ENCODE measurements around the gene LILRA5.

Gene LILRA5

GRCh38 chr19:54299126-54299498 lies 13.9 kb downstream of the LILRA5 start:
- Histone ChIP-seq H3K36me3 (ENCODE audit: control insufficient read depth in 1 of 2, insufficient read depth in 2 of 2, low read depth in 1 of 2, low read length in 2 of 2) (no peaks in the 10 kb centered on the region), H2AFZ (ENCODE audit: low read depth, low read length) (no peak overlapping the region), H2BK5ac (ENCODE audit: low read depth, low read length, poor library complexity, severe bottlenecking) (no peak overlapping the region), H3K18ac (ENCODE audit: low read depth in 1 of 2, low read length in 2 of 2) (no peak overlapping the region), H4K91ac (ENCODE audit: low read length) (no peak overlapping the region), H3K79me1 (replicated peaks; ENCODE audit: low read length, poor library complexity, severe bottlenecking) (no peaks in the 10 kb centered on the region), H3K23ac (ENCODE audit: low read length in 2 of 2) (no peak overlapping the region), H3K9ac (ENCODE audit: low read length) (no peak overlapping the region), H2BK12ac (ENCODE audit: low read length in 2 of 2) (no peak overlapping the region), H3K27ac (ENCODE audit: low read length, poor library complexity, severe bottlenecking) (no peak overlapping the region), H3K4ac (ENCODE audit: low read depth in 1 of 2, low read length in 2 of 2) (no peak overlapping the region), H2BK120ac (ENCODE audit: low read depth, low read length) (no peak overlapping the region), H3K4me1 (ENCODE audit: control insufficient read depth, insufficient read depth, low read depth, low read length) (no peaks in the 10 kb centered on the region), H3K14ac (ENCODE audit: low read length in 2 of 2) (no peak overlapping the region), H3K4me2 (ENCODE audit: low read length, poor library complexity, severe bottlenecking) (no peak overlapping the region), H4K8ac (ENCODE audit: low read length) (no peak overlapping the region), H3K4me3 (ENCODE audit: insufficient read depth in 1 of 2, low read depth in 1 of 2, low read length in 2 of 2) (no peak overlapping the region), H3K9me3 (ENCODE audit: control insufficient read depth, low read length) (no peaks in the 10 kb centered on the region), H2AK5ac (ENCODE audit: low read length, severe bottlenecking) (no peak overlapping the region), H2BK15ac (ENCODE audit: low read depth, poor library complexity, severe bottlenecking) (no peak overlapping the region), H3K27me3 (ENCODE audit: control insufficient read depth in 1 of 2, insufficient read depth in 1 of 2, low read length in 2 of 2) (peaks cover 0 to 11% of the 10 kb centered on the region in 2 experiments)
- no peak for DNase-seq
- WGBS = 53% methylated on average over 7 of the region's 7 CpGs

- Histone ChIP-seq H3K18ac (ENCODE audit: low read depth in 1 of 2, low read length in 2 of 2) (no peak overlapping the region), H2BK12ac (ENCODE audit: low read length in 2 of 2) (no peak overlapping the region), H3K36me3 (ENCODE audit: control insufficient read depth in 1 of 2, insufficient read depth in 2 of 2, low read depth in 1 of 2, low read length in 2 of 2) (no peaks in the 10 kb centered on the region), H3K4me3 (ENCODE audit: insufficient read depth in 1 of 2, low read depth in 1 of 2, low read length in 2 of 2) (no peak overlapping the region), H3K4me2 (ENCODE audit: low read length, poor library complexity, severe bottlenecking) (no peak overlapping the region), H2AFZ (ENCODE audit: low read depth, low read length) (no peak overlapping the region), H3K27ac (ENCODE audit: low read length, poor library complexity, severe bottlenecking) (no peak overlapping the region), H3K27me3 (ENCODE audit: control insufficient read depth in 1 of 2, insufficient read depth in 1 of 2, low read length in 2 of 2) (peaks cover 0 to 11% of the 10 kb centered on the region in 2 experiments), H3K4me1 (ENCODE audit: control insufficient read depth, insufficient read depth, low read depth, low read length) (no peaks in the 10 kb centered on the region), H4K91ac (ENCODE audit: low read length) (no peak overlapping the region), H3K23ac (ENCODE audit: low read length in 2 of 2) (no peak overlapping the region), H3K9ac (ENCODE audit: low read length) (no peak overlapping the region), H3K14ac (ENCODE audit: low read length in 2 of 2) (no peak overlapping the region), H3K9me3 (ENCODE audit: control insufficient read depth, low read length) (no peaks in the 10 kb centered on the region), H2AK5ac (ENCODE audit: low read length, severe bottlenecking) (no peak overlapping the region), H3K79me1 (replicated peaks; ENCODE audit: low read length, poor library complexity, severe bottlenecking) (no peaks in the 10 kb centered on the region), H2BK5ac (ENCODE audit: low read depth, low read length, poor library complexity, severe bottlenecking) (no peak overlapping the region), H2BK120ac (ENCODE audit: low read depth, low read length) (no peak overlapping the region), H2BK15ac (ENCODE audit: low read depth, poor library complexity, severe bottlenecking) (no peak overlapping the region), H4K8ac (ENCODE audit: low read length) (no peak overlapping the region), H3K4ac (ENCODE audit: low read depth in 1 of 2, low read length in 2 of 2) (no peak overlapping the region)
- DNase-seq = no peak
- 50% methylated on average over 4 of the region's 4 CpGs for WGBS
These were observed 14.4 kb downstream of the LILRA5 start for GRCh38 chr19:54298357-54299125.

GRCh38 chr19:54297759-54298305 lies 15.1 kb downstream of the LILRA5 start:
- DNase-seq = no peak
- Histone ChIP-seq H3K4me2 (ENCODE audit: low read length, poor library complexity, severe bottlenecking) (no peak overlapping the region), H2AK5ac (ENCODE audit: low read length, severe bottlenecking) (no peak overlapping the region), H3K4me3 (ENCODE audit: insufficient read depth in 1 of 2, low read depth in 1 of 2, low read length in 2 of 2) (no peak overlapping the region), H3K23ac (ENCODE audit: low read length in 2 of 2) (no peak overlapping the region), H3K9ac (ENCODE audit: low read length) (no peak overlapping the region), H3K14ac (ENCODE audit: low read length in 2 of 2) (no peak overlapping the region), H3K18ac (ENCODE audit: low read depth in 1 of 2, low read length in 2 of 2) (no peak overlapping the region), H3K79me1 (replicated peaks; ENCODE audit: low read length, poor library complexity, severe bottlenecking) (no peaks in the 10 kb centered on the region), H4K91ac (ENCODE audit: low read length) (no peak overlapping the region), H2BK12ac (ENCODE audit: low read length in 2 of 2) (no peak overlapping the region), H3K4me1 (ENCODE audit: control insufficient read depth, insufficient read depth, low read depth, low read length) (no peaks in the 10 kb centered on the region), H3K27ac (ENCODE audit: low read length, poor library complexity, severe bottlenecking) (no peak overlapping the region), H3K9me3 (ENCODE audit: control insufficient read depth, low read length) (no peaks in the 10 kb centered on the region), H3K36me3 (ENCODE audit: control insufficient read depth in 1 of 2, insufficient read depth in 2 of 2, low read depth in 1 of 2, low read length in 2 of 2) (no peaks in the 10 kb centered on the region), H4K8ac (ENCODE audit: low read length) (no peak overlapping the region), H2AFZ (ENCODE audit: low read depth, low read length) (no peak overlapping the region), H3K27me3 (ENCODE audit: control insufficient read depth in 1 of 2, insufficient read depth in 1 of 2, low read length in 2 of 2) (peaks cover 0 to 11% of the 10 kb centered on the region in 2 experiments), H2BK15ac (ENCODE audit: low read depth, poor library complexity, severe bottlenecking) (no peak overlapping the region), H2BK120ac (ENCODE audit: low read depth, low read length) (no peak overlapping the region), H2BK5ac (ENCODE audit: low read depth, low read length, poor library complexity, severe bottlenecking) (no peak overlapping the region), H3K4ac (ENCODE audit: low read depth in 1 of 2, low read length in 2 of 2) (no peak overlapping the region)
- 41% methylated on average over 7 of the region's 7 CpGs for WGBS

GRCh38 chr19:54294539-54294938 lies 18.4 kb downstream of the LILRA5 start:
- Histone ChIP-seq H2BK12ac (ENCODE audit: low read length in 2 of 2) (no peak overlapping the region), H3K4me1 (ENCODE audit: control insufficient read depth, insufficient read depth, low read depth, low read length) (no peaks in the 10 kb centered on the region), H3K4ac (ENCODE audit: low read depth in 1 of 2, low read length in 2 of 2) (no peak overlapping the region), H3K4me2 (ENCODE audit: low read length, poor library complexity, severe bottlenecking) (no peak overlapping the region), H3K79me1 (replicated peaks; ENCODE audit: low read length, poor library complexity, severe bottlenecking) (no peaks in the 10 kb centered on the region), H3K14ac (ENCODE audit: low read length in 2 of 2) (no peak overlapping the region), H4K8ac (ENCODE audit: low read length) (no peak overlapping the region), H3K36me3 (ENCODE audit: control insufficient read depth in 1 of 2, insufficient read depth in 2 of 2, low read depth in 1 of 2, low read length in 2 of 2) (no peaks in the 10 kb centered on the region), H2AFZ (ENCODE audit: low read depth, low read length) (no peak overlapping the region), H4K91ac (ENCODE audit: low read length) (no peak overlapping the region), H2BK5ac (ENCODE audit: low read depth, low read length, poor library complexity, severe bottlenecking) (no peak overlapping the region), H2AK5ac (ENCODE audit: low read length, severe bottlenecking) (no peak overlapping the region), H3K9ac (ENCODE audit: low read length) (no peak overlapping the region), H3K23ac (ENCODE audit: low read length in 2 of 2) (no peak overlapping the region), H3K4me3 (ENCODE audit: insufficient read depth in 1 of 2, low read depth in 1 of 2, low read length in 2 of 2) (no peak overlapping the region), H2BK15ac (ENCODE audit: low read depth, poor library complexity, severe bottlenecking) (no peak overlapping the region), H3K9me3 (ENCODE audit: control insufficient read depth, low read length) (no peaks in the 10 kb centered on the region), H2BK120ac (ENCODE audit: low read depth, low read length) (no peak overlapping the region), H3K27ac (ENCODE audit: low read length, poor library complexity, severe bottlenecking) (no peak overlapping the region), H3K18ac (ENCODE audit: low read depth in 1 of 2, low read length in 2 of 2) (no peak overlapping the region), H3K27me3 (ENCODE audit: control insufficient read depth in 1 of 2, insufficient read depth in 1 of 2, low read length in 2 of 2) (peaks cover 0 to 11% of the 10 kb centered on the region in 2 experiments)
- no peak for DNase-seq
- WGBS = 91% methylated on average over 4 of the region's 6 CpGs
